ENCODE data around the gene CELA3A.

CELA3A gene

DNA sequence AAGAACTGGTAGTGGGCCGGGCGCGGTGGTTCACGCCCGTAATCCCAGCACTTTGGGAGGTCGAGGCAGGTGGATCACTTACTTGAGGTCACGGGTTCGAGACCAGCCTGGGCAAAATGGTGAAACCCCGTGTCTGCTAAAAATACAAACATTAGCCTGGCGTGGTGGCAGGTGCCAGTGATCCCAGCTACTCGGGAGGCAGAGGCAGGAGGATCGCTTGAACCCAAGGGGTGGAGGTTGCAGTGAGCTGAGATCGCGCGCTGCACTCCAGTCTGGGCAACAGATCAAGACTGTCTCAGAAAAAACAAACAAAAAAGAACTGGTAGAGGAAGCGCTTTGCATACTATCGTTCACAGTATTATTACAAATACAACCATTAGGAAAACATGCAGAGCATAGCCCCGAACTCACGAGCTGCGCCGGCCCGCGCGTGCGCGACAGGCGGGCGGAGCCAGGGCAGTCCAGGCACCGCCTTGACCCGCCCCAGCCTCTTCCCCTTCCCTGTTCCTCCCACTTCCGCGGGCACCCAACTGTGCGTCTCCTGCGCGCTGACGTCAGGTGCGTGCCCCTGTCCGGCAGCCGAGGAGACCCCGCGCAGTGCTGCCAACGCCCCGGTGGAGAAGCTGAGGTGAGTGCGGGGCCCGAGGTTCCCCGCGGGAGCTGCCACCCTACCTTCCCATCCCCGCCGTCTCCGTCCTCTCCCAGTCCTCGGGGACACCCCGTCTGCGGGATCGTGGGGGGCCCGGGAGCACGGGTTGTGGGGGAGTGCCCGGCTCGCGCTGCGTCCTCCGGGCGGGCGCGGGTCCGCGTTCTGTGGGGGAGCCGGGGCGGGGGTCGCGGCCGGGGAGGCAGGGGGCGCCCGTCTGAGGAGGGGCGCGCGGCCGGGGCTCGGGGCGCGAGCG lies 50.9 kb downstream of the CELA3A start, which contains the start of gene CDC42:
CDC42 (plus strand) TSS at position 595 of the 902 bp plus-strand sequence. CDS start 25,770 bp downstream, outside the sequence.
- peak; percentile 86 for DNase-seq

DNA sequence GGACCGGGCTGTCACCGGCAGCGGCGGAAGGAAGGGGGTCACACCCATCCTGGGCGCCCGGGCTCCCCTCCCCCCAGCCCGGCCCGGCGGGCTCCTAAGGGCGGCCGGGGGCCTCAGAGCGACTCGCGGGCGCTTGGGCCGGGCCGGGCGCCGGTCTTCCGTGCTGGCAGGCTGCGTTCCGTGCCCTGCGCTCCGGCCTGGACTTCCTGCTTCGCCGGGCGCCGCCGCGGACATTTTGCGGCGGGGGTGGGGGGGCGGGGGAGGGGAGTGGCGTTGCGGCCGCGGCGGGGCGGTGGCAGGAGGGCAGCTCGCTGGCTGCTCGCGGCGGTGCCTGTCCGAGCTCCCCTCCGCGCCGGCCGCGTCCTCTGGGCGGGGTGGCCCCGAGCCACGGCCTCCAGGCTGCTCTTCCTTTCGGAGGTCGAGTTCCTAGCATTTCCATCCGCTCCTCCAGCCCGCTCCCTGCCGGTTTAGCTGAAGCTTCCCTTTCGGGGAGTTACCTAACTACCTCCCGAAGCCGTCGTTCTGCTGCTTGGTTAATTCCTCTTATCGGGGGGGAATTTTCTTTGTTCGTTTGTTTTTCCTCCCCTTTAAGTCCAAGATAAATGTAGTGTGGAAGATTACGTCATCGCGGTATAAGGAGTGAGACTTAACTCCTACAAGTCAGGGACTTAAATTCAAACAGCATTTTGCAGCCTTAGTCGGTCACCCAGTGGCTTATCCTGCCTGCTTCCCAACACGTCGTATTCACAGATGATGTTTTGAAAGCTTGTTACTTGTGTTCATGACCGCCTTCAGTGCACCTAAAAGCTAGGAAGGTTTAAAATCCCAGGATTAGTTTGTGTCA lies 51.8 kb downstream of the CELA3A start:
- DNase-seq: peak; percentile 15

DNA sequence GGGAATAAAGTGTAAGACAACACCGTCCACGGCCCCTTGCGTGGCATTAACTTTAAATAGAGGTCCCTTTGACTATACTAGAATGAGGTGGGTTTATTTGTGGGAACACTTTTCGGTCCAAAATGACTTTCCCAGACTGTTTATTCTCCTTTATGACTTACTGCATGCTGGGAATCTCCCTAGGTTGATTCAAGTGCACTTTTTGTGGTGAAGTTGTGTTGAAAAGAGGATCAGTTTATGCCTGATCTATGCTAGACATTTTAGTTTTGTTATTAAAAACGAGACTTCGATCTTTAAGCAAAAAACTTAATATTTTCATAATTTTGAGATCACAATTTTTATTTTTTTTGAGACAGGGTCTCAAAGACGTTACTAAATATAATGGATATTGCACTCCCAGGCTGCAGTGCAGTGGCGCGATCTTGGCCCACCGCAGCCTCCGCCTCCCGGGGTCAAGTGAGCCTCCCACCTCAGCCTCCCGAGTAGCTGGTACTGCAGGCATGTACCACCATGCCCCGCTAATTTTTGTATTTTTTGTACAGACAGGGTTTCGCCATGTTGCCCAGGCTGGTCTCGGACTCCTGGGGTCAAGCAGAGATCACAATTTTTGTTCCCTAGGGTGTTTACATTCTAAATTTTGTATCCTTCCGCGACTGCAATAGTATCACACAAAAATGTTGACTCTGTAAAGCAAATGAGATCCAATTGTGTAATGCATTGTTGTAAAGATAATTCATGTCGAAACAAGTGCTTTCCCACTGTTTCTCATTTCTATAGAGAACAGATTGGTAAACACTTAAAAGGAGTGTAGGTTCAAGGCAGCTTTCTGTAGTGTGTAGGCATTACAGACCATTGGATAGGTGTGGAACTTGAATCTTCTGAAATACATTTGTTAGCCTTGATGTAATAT lies 52.7 kb downstream of the CELA3A start:
- no peak for DNase-seq

DNA sequence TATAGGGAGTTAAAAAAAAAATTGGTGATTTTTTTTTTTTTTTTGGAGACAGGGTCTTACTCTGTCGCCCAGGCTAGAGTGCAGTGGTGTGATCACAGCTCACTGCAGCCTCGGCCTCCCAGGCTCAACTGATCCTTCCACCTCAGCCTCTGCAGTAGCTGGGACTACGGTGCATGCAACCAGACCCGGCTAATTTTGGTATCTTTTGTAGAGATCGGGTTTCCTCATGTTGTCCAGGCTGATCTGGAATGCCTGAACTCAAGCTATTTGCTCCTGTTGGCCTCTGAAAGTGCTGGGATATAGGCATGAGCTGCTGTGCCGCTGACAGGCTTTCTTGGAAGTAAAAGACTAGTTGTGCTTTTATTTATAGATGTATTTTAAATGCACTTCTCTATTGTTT lies 54.0 kb downstream of the CELA3A start:
- no peak for DNase-seq

DNA sequence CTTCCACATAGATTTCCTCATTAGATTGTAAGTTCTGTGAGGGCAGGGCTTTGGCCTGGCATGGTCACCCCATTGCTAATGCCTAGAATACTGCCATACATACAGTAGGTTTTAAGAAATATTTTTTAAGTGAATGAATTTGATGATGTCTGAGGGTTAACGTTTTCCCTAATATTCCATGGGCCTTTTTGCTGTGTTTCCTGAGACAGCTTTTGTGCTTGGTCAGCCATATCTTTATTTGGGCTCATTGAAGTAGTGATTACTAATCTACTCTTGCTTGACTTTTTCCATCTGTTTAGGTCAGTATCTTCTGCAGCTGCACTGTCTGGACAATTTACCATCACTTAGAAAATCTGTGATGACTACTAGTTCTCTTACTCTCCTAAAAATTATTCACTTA lies 54.6 kb downstream of the CELA3A start:
- no peak for DNase-seq

DNA sequence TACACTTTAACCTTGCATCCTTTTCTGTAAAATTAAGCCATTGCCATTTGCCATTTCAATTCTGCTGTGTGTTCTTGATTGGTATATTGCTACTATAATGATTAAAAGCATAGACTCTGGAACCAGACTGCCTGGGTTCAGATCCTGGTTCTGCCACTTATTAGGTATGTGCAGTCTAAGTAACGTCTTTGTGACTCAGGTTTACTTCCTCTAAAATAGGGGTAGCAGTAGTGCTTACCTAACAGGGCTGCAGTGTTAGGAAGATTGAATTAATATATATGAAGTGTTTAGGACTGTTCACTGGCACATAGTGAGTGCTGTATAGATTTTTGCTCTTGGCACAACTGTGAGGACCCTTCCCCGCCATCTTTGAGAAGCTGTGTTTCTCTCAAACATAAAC lies 55.5 kb downstream of the CELA3A start:
- DNase-seq: no peak

DNA sequence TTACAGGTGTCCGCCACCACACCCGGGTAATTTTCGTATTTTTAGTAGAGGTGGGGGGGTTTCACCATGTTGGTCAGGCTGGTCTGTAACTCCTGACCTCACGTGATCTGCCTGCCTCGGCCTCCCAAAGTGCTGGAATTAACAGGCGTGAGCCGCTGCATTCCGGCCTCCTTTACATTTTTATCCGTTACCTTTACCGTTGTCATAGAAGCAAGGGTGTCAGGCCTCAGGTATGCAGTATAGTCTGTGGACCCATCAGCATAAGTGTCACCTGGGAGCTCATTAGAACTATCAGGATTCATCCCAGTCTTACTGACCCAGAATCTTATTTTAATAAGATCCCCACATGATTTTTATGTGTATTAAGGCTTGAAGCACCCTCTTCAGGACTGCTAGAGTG lies 56.4 kb downstream of the CELA3A start:
- no peak for DNase-seq

Measured in DMS153 (cell line).